Tongue (tissue), 2 donors: ENCODE data around the gene PTPN7. TPM values are rescaled to one million over a fixed set of nuclear protein-coding genes. Genes with fewer than 3 reads are reported as not detected.
"Not testable (repeated sequence)": the region's sequence is repeated elsewhere in the genome, so short reads cannot be mapped to it uniquely, and the experiment has no call there.

Source experiments
- DNase-seq: peaks from one replicate; pipeline ENCODE4 v3.0.0-alpha.2; 2015
- total RNA-seq: library from RNA; depleted of rRNA; stranded (reverse); fragments of >200 nt; gene quantifications from one replicate; pipeline ENCODE4 v1.2.3, GENCODE V29; 2014

PTPN7 gene
- total RNA-seq, 1 donor from 2014 or later, result 1.5 TPM

DNA sequence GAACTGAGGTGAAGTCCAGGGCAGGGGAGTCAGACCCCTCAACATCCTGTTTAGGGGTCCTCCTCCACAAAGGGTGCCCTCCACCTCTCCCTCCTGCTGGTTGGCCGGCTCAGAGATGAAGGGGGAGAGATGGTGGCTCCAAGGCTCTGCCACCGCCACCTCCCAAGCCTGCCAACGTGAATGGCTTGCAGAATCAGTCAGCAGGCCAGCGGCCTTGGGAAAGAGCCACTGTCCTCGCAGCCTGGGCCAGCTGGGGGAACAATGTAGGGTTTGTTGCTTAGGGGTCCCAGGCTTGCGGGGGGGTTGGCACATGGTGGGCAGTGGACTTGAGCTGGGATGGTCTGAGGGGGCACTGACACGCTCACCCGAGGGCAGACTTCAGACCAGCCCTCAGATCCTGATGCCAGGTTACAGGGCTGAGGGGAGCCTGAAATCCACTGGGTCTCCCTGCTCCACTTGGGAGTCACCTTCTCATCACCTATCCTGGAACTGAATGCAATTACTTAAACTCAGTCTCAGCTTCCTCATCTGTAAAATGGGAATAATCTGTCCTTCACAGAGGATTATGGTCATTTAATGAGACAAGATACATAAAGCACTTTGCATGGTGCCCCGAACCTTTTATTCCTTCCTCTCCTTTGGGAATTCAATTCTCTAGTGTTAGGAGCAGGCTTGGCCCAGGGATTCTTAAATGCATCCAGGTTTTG is 29.4 kb downstream of the PTPN7 start:
- no peak for DNase-seq

GRCh38 chr1:202130297-202130721 is 30.1 kb downstream of the PTPN7 start:
- DNase-seq, result no peak

DNA sequence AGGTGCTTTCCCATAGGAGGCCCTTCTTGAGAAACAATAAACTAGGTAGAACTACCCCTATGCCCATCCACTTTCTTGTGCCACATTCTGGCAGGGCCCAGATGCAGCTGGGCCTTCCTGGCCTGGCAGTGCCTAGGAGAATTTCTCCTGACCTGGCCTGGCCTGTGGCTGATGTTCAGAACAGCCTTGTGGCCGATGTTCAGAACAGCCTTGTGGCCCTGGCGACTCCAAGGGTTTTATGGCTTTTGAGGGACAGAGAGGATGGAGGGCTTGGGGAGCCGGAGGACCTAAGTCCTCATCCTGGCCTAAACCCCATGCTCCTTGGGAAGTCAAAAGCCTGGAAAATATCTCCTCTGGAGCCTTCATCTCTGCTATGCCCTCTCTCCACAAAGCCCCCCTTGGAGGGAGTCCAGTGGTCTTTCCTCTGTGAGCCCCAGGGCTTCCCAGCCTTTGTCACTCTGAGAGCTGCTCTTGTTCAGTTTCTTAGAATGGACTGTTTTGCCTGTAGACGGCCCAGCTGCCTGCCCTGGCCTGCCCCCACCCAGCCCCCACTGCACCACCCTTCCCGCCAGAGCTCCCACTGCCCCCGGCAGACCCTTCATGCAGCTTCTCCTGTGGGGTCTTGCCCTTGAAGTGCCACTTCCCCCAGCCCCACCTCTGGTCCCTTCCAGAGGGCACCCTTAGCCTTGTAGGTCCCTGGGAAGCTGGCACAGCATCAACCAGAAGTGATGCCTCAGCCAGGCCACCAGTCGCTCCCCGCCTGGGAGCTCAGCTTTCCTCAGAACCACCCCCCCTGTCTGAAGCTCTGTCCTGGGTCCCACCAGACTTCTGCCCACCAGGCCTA is 30.7 kb downstream of the PTPN7 start:
- no peak for DNase-seq

- DNase-seq, result no peak
Measured at GRCh38 chr1:202127836-202128622, 32.4 kb downstream of the PTPN7 start.

GRCh38 chr1:202127061-202127460 is 33.3 kb downstream of the PTPN7 start:
- DNase-seq, result no peak

DNA sequence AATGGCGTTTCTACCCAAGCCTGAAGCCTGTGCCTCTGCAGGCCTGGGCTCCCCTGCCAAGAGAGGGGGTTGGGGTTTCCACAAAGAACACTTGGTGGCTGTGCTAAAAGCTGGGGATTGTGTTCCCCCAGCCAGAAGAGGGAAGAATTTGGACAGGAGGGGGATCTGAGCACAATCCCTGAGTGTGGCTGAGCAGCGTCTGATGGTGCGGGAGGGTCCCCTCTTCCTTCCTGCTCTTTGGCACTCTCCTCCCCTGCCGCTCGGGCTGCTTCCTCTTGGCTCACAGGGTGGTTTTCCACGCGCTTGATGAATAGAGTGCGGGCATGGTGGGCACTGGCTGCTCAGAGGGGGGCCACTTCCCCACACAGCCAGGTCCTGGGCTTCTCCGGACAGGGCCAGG is 34.0 kb downstream of the PTPN7 start:
- DNase-seq, result no peak

DNA sequence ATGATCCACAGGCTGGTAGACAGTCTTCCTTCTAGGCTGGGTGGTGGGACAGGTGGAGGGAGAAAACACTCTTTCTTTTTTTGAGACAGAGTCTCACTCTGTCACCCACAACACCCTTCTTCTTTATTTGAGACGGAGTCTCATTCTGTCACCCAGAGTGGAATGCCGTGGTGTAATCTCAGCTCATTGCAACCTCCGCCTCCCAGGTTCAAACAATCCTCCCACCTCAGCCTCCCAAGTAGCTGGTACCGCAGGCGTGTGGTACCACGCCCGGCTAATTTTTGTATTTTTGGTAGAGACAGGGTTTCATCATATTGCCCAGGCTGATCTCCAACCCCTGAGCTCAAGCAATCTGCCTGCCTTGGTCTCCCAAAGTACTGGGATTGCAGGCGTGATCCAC is 34.8 kb downstream of the PTPN7 start:
- DNase-seq, result no peak

GRCh38 chr1:202124142-202124541 is 36.3 kb downstream of the PTPN7 start:
- no peak for DNase-seq

- no peak for DNase-seq
Measured at GRCh38 chr1:202123336-202123813, 37.0 kb downstream of the PTPN7 start.

DNA sequence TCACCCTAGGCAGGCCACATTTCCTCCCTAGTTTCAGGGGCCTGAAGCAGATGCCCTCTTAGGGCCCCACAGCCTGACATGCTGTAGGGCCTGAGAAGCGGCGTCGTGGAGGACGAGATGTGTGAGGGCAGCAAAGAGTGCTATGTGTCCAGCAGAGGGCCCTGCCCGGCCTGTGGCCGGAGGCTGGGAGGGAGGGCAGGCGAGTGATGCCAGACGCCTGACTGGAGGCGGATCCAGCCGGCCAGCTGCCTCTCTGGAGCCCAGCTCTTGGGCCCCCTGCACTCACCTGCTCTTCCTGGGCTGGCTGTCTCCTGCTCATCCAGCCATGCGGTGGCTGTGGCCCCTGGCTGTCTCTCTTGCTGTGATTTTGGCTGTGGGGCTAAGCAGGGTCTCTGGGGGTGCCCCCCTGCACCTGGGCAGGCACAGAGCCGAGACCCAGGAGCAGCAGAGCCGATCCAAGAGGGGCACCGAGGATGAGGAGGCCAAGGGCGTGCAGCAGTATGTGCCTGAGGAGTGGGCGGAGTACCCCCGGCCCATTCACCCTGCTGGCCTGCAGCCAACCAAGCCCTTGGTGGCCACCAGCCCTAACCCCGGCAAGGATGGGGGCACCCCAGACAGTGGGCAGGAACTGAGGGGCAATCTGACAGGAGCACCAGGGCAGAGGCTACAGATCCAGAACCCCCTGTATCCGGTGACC is 37.6 kb downstream of the PTPN7 start, which contains the start of gene GPR37L1:
TSS of gene GPR37L1 (plus strand) at position 279 of the 697 bp plus-strand sequence. CDS start at position 326, 47 bp downstream.
- no peak for DNase-seq

DNA sequence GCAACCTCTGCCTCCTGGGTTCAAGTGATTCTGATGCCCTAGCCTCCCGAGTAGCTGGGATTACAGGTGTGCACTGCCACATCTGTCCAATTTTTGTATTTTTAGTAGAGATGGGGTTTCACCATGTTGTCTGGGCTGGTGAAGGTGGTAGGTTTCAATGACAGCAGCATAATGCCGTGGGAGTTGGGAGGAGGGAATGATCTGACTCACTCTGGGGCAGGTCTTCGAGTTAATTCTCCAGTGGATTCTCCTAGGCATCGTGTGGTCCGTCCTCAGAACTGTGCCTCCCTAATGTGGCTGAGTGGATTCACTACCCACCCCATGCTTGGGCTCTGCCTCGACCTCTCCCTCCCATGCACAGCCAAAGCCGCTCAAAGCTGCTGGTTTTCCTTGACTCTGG is 39.4 kb downstream of the PTPN7 start:
- DNase-seq, result no peak

DNA sequence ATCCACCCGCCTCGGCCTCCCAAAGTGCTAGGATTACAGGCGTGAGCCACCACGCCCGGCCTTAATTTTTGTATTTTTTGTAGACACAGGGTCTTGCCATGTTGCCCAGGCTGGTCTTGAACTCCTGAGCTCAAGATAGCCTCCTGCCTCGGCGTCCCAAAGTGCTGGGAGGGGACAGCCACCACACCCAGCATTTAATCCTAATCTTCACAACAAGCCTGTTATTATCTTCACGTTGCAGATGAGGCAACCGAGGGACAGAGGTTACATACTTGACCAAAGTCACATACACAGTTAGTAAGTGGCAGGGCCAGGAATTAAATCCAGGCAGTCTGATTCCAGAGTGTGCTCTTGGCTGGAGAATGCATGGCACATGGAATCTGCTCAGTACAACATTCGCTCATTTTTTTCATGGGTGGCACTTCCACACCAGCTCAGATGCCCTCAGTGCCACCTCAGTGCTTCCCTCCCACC is 42.5 kb downstream of the PTPN7 start:
- no peak for DNase-seq

- DNase-seq, result no peak
Measured at GRCh38 chr1:202116287-202116686, 44.1 kb downstream of the PTPN7 start.

DNA sequence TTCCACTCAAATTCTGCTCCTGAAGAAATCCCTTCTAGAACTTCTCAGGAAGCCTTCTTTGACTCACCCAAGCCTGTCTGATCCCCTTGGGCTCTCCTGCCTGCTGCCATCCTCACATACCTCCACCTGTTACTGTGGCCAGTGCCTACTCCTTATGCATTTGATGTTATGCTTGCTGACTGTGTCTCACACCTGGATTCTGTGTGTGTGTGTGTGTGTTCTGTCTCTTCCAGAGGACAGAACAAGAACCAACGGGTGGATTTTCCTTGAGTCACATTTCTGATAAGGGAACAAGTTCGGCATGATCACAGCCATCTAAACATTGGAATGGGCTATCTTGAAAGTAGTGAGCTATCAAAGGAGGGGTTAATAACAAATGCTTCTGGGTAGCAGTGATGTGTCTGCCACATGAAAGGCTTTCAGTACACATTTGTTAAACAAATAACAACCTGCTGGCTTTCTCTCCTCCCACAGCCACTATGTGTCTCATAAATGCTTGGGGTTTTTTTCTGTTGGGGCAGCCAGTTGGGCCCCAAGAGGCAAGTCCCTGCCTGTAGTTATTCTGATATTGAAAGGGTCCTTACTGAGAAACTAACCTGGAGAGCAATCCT is 46.6 kb downstream of the PTPN7 start:
- no peak for DNase-seq

DNA sequence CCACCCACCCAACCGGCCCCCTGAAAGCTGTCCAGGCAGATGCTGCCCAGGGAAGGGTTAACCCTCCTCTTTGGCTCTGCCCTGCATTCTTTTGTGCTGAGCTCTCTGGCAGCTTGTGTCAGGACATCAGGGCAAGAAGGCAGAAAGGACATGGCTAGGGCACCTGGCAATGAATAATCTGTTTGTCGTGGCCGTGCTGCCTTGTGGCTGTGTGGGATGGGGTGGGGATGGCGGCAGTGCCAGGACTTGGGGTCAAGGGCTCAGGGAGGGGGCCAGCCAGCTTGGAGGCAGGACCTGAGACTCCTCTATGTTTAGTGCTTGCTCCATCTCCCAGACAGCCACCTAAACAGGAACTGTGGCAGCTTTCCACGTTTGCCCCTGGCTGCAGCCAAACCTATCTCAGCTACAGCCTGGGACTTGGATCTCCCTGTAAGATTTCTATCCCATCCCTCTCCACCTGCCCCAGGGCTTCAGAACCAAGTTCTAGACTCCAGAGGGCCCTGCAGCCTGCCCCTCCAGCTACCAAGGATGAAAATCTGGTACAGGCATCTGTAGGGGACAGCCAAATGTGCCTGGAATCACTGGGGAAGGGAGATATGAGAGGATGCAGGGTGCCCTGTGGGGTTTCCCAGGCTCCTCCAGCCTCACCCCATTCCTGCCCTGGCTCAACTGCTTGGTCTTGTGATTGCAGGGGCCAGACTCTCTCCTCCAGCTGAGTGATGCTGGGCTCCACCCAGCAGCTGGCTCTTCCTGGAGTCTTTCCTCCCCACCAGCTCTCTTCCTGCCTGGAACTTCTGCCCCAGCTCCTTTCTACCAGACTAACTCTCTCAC is 47.3 kb downstream of the PTPN7 start:
- no peak for DNase-seq

DNA sequence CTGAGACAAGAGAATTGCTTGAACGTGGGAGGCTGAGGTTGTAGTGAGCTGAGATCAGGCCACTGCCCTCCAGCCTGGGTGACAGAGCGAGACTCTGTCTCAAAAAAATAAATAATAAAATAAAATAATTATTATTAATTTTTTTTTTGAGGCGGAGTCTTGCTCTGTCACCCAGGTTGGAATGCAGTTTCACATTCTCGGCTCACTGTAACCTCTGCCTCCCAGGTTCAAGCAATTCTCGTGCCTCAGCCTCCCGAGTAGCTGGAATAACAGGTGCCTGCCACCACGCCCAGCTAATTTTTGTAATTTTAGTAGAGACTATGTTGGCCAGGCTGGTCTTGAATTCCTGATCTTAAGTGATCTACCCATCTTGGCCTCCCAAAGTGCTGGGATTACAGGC is 48.8 kb downstream of the PTPN7 start:
- not testable (repeated sequence) for DNase-seq

DNA sequence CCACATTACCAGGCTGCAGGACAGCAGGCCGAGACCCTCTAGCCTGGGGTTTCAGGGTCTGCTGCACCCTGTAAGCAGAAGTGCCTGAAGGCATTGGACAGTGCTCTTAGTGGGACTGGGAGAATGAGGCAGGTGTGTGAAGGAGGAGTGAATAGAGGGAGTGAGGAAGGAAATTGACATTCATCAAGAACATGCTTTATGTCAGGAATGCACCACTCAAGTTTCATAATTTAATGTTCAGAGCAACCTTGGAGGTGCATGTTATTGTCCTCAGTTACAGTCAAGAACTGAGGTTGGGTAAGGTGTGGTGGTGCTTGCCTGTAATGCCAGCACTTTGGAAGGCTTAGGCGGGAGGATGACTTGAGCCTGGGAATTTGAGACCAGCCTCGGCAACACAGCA is 49.4 kb downstream of the PTPN7 start:
- DNase-seq, result no peak

DNA sequence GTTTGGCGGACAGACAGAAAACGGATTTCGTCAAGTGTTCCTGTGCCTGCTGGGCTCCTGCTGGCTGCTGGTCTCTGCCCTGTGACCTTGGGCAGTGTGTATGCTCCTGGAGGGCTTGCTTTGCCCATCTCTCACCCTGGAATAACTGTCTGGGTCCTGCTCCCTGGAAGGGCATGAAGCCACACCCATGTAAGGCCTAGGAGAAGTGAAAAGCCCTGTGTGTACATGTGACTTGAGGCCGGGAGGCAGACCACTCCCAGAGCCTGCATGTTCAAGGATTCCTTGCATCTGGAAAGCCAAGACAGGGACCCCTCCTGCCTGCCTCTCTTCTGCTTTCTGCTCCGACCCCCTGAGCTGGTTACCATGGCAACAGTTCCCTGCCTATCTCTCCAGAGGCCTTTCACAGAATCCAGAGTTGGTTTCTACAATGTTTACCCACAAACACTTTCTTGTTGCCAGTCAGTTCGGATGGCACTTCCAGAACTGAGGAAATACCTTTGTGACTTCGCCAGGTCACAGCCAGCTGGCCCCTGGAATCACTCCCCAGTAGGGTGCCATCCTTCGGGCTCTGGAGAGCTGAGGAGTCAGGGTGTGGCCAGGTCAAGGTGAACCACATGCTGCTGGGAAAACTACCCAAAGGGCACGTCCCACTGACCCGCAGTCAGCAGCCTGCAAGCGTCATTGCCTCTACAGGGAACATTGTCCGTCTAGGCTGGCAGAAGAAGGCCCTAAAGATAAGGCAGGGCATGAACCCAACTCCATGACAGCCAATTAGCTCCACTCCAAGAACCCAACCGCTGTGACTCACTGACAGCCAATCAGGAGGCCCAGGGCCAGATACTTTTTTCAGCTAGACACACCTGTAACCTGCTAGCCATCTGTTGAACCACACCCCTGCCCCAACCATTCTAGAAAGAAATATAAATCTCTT is 52.3 kb downstream of the PTPN7 start:
- DNase-seq, result no peak

GRCh38 chr1:202107321-202107761 is 53.1 kb downstream of the PTPN7 start:
- DNase-seq, result no peak
